ENCODE measurements around the gene KCTD2.
A peak's percentile ranks its signal among the peaks of the same experiment; 100 is the strongest.

The KCTD2 gene

GRCh38 chr17:75103601-75104554 is 56.9 kb downstream of the KCTD2 start:
- DNase-seq = no peak

GRCh38 chr17:75105126-75106080 is 58.4 kb downstream of the KCTD2 start:
- DNase-seq = peak; percentile 59

- DNase-seq = no peak
Observed at GRCh38 chr17:75108193-75108592, 61.2 kb downstream of the KCTD2 start.

GRCh38 chr17:75109046-75109406 is 62.0 kb downstream of the KCTD2 start:
- DNase-seq = no peak

GRCh38 chr17:75109407-75110233 is 62.6 kb downstream of the KCTD2 start, which contains the start of gene ARMC7:
Gene ARMC7 (plus strand): TSS chr17:75109969. CDS start chr17:75110289, 320 bp downstream.
- peak; percentile 78 for DNase-seq

GRCh38 chr17:75110234-75110937 is 63.4 kb downstream of the KCTD2 start:
- DNase-seq = no peak

- DNase-seq = no peak
Observed at GRCh38 chr17:75111777-75112335, 64.8 kb downstream of the KCTD2 start.

- peak; percentile 79 for DNase-seq
Observed at GRCh38 chr17:75113798-75114551, 67.0 kb downstream of the KCTD2 start.

- DNase-seq = no peak
Observed at GRCh38 chr17:75114552-75115314, 67.7 kb downstream of the KCTD2 start.
